HG02981 (cell line): ENCODE results near the gene ADA.
"Not testable (repeated sequence)": the region's sequence is repeated elsewhere in the genome, so short reads cannot be mapped to it uniquely, and the experiment has no call there.

Experiments used
- ATAC-seq: cut with Tn5 transposase; IDR thresholded peaks from one replicate; pipeline ENCODE4 v1.9.1; 2021; ENCODE audit warnings: mild to moderate bottlenecking, moderate library complexity; ENCODE audit not compliant: unreplicated experiment

Gene ADA

DNA sequence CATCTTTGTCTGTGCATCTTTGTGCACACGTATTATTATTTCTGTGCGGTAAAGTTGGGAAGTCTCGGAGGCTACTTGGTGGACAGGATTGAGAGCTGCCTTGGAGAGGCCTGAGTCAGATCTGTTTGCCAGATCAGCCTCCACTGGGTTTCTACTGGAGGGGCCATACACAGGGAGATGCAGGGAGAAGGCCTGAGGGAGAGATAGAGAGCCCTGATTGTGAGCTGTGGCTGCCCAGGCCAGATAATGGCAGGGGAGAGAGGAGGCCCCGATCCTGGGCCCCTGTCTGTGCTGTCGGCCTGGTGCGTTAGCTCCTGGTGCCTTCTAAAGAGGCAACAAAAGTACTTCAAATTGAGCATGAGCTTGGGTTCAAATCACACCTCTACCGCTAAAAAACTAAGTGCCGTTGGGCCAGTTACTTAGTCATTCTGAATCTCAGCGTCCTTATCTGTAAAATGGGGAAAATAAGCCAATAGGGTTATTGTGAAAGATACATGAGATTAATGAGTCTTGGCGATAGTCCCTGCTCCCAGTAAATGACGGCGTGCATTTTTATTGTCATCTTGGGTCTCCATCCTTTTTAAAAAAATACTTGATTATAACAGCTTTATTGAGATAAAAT is 27.6 kb upstream of the ADA start:
- ATAC-seq, result no peak

DNA sequence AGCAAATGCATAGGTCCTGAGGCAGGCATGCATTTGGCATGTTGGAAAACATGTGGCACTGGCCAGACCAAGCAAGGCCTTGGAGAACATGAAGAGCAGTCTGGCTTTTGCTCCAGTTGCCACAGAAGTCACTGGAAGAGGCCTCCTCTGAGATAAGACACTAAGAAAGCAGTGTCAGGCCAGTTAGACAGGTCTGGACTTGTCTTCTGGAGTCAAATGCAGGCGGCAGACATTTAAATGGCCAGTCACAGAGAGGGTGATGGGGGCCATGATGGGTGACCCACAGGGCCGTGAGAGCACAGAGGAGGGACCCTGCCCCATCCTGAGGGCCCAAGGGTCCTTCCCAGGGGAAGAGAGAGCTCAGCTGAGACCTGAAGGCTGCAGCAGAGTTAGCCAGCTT is 26.7 kb upstream of the ADA start:
- ATAC-seq, result no peak

DNA sequence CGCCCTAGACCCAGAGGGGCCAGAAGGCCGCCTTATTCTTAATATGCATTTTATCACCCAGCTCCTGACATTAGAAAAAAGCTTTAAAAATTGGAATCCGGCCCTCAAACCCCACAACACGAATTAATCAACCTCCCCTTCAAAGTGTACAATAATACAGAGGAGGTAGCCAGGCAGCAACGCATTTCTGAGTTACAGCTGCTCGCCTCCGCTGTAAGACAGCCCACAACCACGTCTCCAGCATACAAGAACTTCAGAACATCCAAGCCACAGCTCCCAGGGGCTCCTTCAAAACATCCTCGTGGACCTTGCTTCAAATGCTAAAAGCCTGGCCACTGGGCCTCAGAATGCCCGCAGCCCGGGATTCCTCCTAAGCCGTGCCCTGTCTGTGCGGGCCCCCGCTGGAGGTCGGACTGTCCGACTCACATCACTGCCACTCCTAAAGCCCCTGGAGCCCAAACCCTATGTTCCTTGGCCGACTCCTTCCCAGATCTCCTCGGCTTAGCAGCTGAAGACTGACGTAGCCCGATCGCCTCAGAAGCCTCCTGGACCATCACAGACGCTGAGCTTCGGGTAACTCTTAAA is 20.9 kb upstream of the ADA start:
- ATAC-seq, result not testable (repeated sequence)

GRCh38 chr20:44671541-44671940 is 20.0 kb upstream of the ADA start:
- peak; percentile 45 for ATAC-seq

DNA sequence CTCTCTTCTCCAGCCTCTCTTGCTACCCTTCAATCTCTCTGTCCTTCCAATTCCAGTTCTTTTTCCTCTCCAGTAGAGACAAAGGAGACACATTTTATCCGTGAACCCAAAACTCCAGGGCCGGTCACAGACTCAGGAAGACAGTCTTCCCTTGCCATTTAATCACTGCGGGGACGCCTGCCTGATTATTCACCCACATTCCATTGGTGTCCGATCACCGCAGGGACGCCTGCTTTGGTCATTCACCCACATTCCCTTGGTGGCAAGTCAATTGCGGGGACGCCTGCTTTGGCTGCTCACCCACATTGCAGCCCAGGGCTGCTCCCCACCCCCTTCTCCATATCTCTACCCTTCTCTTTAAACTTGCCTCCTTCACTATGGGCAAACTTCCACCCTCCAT is 19.4 kb upstream of the ADA start:
- not testable (repeated sequence) for ATAC-seq

DNA sequence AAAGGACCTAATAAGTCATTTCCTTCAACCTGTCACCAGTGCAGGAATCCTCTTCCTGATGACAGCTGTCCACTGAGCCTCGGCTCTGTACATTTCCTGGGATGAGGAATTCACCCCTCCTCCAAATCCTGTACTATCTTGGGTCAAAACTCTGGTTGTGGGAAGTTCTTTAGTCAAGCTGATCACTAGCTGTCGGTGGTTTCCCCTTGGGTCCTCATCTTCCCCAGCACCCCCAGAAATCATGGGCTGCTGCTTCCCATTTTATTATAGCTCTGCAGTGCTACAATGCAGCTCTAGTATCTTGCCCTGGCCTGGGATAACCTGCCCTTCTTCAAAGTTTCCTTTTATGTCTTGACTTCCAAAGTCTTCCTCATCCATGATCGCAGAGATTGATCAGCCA is 14.6 kb upstream of the ADA start:
- no peak for ATAC-seq

DNA sequence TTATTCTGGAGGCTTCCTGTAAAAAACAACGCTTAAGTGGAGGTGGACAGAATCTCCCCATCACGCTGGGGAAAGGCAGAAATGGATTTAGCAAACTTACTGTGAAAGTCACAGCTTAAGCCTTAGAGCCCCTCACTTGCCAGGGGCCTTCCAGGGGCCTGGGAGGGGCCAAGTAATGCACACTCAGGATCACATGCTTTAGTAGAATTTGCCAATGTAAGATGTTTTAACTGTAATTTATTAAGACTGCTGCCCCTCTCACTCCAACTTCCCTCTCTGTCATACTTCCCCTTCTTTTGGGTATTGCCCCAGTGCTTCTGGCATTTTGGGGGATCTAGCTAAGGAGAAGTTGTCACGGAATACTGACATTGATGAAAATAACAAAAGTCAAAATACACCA is 12.6 kb upstream of the ADA start:
- ATAC-seq, result no peak

- ATAC-seq, result no peak
These were observed 10.8 kb upstream of the ADA start for GRCh38 chr20:44662261-44662660.

DNA sequence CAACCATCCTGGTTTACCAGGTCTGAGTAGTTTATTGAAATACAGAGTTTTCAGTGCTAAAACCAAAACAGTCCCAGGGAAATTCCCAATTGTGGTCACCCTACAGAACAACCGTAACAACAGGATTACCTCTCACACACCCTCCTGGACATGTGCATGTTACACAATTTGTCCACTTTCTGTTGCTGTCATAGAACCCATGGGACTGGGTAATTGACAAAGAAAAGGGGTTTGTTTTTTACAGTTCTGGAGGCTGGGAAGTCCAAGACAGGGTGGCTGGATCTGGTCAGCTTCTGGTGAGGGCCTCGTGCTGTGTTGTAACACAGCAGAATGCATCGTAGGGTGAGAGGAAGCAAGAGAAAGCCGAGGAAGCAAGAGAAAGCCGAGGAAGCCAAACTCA is 9.1 kb upstream of the ADA start:
- ATAC-seq, result no peak

DNA sequence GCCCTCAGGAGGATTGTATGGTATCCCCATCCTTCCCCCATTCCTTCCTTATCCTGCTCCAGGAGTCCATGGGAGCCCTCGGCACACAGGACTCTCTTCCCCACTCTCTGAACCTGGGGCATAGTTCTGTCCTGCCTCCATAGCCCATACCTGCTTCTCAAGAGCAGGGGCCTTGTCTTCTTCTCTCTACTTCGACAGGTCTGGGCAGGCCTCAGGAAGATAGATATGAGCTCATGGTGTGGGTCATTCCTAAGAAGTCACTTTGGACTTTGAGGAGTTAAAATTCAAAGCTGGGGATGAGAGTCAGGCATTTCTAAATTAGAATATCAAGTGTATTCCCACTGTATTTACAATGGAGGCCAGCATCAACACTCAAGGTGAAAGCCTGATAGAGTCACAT is 8.4 kb upstream of the ADA start:
- ATAC-seq, result no peak

DNA sequence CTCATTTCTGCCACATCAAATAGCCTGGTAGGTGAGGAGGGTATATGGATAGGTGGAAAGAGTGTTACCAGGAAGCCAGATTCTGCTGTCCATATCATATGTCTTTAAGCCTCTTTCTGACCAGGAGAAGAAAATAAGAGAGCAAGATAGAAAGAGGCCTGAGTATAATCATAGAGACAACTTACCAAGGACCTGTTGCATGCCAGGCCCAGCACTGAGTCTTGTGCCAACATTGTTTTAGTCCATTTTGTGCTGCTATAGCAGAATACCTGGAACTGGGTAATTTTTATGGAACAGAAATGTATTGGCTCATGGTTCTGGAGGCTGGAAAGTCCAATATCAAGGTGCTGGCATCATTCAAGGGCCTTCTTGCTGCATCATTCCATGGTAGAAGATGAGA is 7.3 kb upstream of the ADA start:
- no peak for ATAC-seq

- no peak for ATAC-seq
These were observed 6.4 kb upstream of the ADA start for GRCh38 chr20:44657875-44658274.

GRCh38 chr20:44656448-44656847 is 4.9 kb upstream of the ADA start:
- ATAC-seq, result no peak

GRCh38 chr20:44654210-44654609 is 2.7 kb upstream of the ADA start:
- ATAC-seq, result not testable (repeated sequence)

DNA sequence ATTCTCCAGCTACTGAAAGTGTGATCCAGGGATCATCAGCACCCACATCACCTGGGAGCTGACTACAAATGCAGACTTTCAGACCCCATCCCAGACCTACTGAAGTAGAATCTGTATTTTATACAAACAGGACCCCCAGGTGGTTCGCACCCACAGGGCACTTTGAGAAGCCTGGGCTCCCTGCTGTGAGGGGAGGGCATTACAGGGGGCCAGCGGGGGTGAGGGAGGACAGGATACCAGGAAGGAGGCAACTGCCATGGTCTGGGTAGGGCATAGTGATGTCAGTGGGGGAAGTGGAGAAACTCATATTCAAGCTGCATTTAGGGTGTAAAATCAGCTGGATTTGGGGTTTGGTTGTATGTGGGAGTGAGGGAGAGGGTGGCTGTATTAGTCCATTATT is 2.0 kb upstream of the ADA start:
- no peak for ATAC-seq

DNA sequence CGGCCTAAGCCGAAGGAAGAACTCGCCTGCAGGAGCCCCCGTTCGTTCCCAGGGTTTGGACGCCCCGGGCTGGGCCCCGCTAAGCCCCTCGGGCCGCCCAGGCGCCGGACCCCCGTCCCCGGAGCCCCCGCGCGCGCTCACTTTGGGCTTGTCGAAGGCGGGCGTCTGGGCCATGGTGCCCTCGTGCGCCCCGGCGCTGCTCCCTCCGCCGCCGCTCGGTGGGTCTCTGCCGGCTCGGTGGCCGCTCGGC is 140 bp downstream of the ADA start:
- ATAC-seq, result no peak

DNA sequence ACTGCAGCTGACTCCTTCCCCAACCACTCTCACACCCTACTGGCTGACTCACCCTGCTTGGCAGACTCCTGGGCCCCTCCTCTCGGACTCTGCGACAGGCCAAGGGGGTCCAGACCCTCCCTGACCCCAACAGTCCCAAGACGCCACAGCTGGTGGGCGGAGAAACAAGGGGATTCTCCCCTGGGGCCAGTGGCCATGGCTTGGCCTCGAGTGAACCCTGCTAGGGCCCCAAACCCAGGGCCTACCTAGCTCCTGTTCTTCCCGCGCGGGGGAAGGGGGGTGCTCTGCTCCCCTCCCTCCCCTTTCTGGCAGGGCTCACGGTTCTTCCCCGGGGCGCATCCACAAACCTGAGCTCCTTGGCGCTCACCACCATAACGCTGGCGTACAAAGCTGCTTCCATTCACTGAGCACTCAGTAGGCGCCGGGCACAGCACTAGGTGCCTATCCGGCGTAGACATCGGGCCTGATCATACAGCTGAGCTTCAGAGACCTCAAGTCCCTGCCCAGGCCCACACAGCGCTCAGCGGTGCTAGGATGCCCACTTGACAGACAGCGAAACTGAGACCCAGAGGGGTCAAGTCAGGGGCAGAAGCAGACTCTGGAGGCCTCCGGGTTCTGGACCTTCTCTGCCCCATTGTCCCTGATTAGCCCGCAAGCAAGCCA is 597 bp downstream of the ADA start:
- ATAC-seq, result peak; percentile 3

DNA sequence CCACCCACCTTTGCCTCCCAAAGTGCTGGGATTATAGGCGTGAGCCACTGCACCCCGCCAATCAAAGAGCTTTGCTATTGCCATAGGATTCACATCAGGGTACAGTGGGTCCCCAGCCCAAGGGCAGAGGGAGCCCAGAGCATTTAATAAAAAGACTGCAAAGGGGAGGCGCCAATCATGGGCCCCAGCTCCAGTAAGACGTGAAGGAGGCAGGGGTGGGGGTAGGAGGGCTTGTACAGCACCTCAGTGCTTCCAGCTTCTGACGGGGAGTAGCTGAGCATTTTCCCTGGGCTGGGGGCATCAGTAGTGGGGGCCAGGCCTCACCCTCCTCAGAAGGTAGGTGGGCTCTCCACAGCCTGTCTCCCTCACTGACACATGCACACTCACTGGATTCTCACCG is 1.5 kb downstream of the ADA start:
- ATAC-seq, result no peak

GRCh38 chr20:44649126-44649525 is 2.4 kb downstream of the ADA start:
- no peak for ATAC-seq

GRCh38 chr20:44648579-44648978 is 2.9 kb downstream of the ADA start:
- ATAC-seq, result no peak

- no peak for ATAC-seq
These were observed 3.4 kb downstream of the ADA start for GRCh38 chr20:44648068-44648467.

DNA sequence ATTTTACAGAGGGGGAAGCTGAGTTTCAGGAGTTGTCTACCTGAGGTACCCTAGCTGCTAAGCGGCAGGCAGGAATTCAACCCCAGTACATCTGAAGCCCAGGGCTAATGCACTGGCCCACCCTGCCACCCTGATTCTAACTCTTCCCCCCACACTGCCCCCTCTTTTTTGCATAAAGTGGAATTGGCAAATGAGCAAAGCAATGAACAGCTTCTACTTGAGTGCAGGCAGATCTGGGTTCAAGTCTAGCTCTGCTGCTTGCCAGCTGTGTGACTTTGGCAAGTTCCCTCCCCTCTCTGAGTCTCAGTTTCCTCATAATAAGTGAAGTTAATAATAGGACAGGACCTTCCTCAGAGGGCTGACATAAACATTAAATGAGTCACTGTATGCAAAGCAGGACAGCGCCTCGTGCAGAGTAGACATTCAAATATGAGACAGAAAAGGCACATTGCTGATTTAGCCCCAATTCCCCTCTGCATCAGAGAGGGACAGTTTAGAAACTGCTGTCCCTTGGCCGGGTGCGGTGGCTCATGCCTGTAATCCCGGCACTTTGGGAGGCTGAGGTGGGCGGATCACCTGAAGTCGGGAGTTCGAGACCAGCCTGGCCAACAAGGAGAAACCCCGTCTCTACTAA is 4.7 kb downstream of the ADA start:
- peak; percentile 45 for ATAC-seq
